K562 (cell line): ENCODE results near the gene GNG7. TPM values are rescaled to one million over a fixed set of nuclear protein-coding genes. Genes with fewer than 3 reads are reported as not detected.
A peak's percentile ranks its signal among the peaks of the same experiment; 100 is the strongest.

ENCODE experiments used
- ATAC-seq: fragments of 200-7000 bp; cut with Tn5 transposase; 3 replicates; pipeline ENCODE4 v1.9.1; 2020; ENCODE audit warnings: moderate library complexity
- BruUV-seq: library from RNA; stranded (reverse); fragments of 400-500 nt; replicated peaks from 2 replicates; lab custom pipeline; 2021; lab: Mats Ljungman, UMichigan
- CTCF ChIA-PET: fragments of 300-600 bp; formaldehyde crosslinking; extraction: SDS; loops from one replicate; lab custom pipeline; 2021; ENCODE audit warnings: low intra/inter-chr PET ratio; lab: Yijun Ruan, JAX
- POLR2A ChIA-PET: fragments of 300-600, 350-650 bp; sonication (Branson Sonifier 250); formaldehyde crosslinking; extraction: SDS; loops from one replicate; lab custom pipeline; 2021; ENCODE audit warnings: antibody characterized with exemption, inconsistent platforms; lab: Yijun Ruan, JAX
- DNase-seq, 4 experiments: peaks; one replicate each; pipeline versions ENCODE4 v3.0.0 to v3.0.0-alpha.2; 2011 to 2018; ENCODE audit warnings: low spot score in 3 of 4, mixed read lengths in 3 of 4; ENCODE audit errors: extremely low read depth in 1 of 4
- FAIRE-seq: peaks from 2 replicates; lab custom pipeline; 2011; peaks lifted over from hg19 to GRCh38; lab: Jason Lieb, UNC
- H2AFZ ChIP-seq: 2 replicates; pipeline ENCODE4 v1.6.0; 2011; ENCODE audit warnings: low read depth, low read length, control low read depth, inconsistent platforms
- H3K27ac ChIP-seq: fragments of 200-600 bp; 3 replicates; pipeline ENCODE4 v1.8.0; 2011; ENCODE audit warnings: low read depth, mild to moderate bottlenecking, control low read depth, inconsistent platforms, low read length, moderate library complexity, mixed read lengths; ENCODE audit errors: extremely low read depth
- H3K27me3 ChIP-seq, 2 experiments: fragments of 300-600 bp in 1 of 2; 2 replicates in 1 of 2; 3 replicates in 1 of 2; pipeline versions ENCODE4 v1.6.0 to v1.8.0; 2011; ENCODE audit warnings: inconsistent platforms in 2 of 2, low read length in 2 of 2, mild to moderate bottlenecking in 1 of 2, mixed read lengths in 1 of 2, moderate library complexity in 1 of 2; ENCODE audit not compliant: control insufficient read depth in 2 of 2, insufficient read depth in 2 of 2
- H3K36me3 ChIP-seq: fragments of 300-600 bp; 3 replicates; pipeline ENCODE4 v1.8.0; 2011; ENCODE audit warnings: mild to moderate bottlenecking, low read length, inconsistent platforms; ENCODE audit not compliant: control insufficient read depth, insufficient read depth
- H3K4me1 ChIP-seq, 2 experiments: fragments of 200-600 bp in 1 of 2; replicated peaks in 1 of 2; 2 replicates in 1 of 2; 3 replicates in 1 of 2; pipeline versions ENCODE4 v1.5.1 to v1.8.0; 2011; ENCODE audit warnings: inconsistent platforms in 2 of 2, low read length in 2 of 2, mild to moderate bottlenecking in 1 of 2, mixed read lengths in 1 of 2, moderate library complexity in 1 of 2; ENCODE audit not compliant: control insufficient read depth in 2 of 2, insufficient read depth in 2 of 2
- H3K4me2 ChIP-seq: 2 replicates; pipeline ENCODE4 v1.6.1; 2011; ENCODE audit warnings: low read length, control low read depth, inconsistent platforms, mixed read lengths; ENCODE audit not compliant: insufficient read depth
- H3K4me3 ChIP-seq: fragments of 200-600 bp; sonication (generic), shearing (Covaris generic); 2 replicates; pipeline ENCODE4 v1.5.1; 2016; ENCODE audit warnings: control low read depth, inconsistent platforms
- H3K79me2 ChIP-seq: fragments of 200-600 bp; 3 replicates; pipeline ENCODE4 v1.8.0; 2011; ENCODE audit warnings: low read length, inconsistent platforms; ENCODE audit not compliant: control insufficient read depth, insufficient read depth
- H3K9ac ChIP-seq, 2 experiments: 2 replicates each; pipeline versions ENCODE4 v1.6.0 to v1.6.1; 2011; ENCODE audit warnings: low read depth in 2 of 2, low read length in 2 of 2, control low read depth in 1 of 2, inconsistent platforms in 1 of 2, mild to moderate bottlenecking in 1 of 2, mixed read lengths in 1 of 2; ENCODE audit not compliant: insufficient read depth in 1 of 2
- H3K9me1 ChIP-seq: one replicate; pipeline ENCODE4 v1.6.0; 2011; ENCODE audit warnings: inconsistent platforms, mild to moderate bottlenecking, low read length, moderate library complexity; ENCODE audit not compliant: control insufficient read depth, insufficient read depth
- H3K9me3 ChIP-seq: replicated peaks from 2 replicates; pipeline ENCODE4 v1.5.1; 2011; ENCODE audit warnings: low read depth, low read length, inconsistent platforms; ENCODE audit not compliant: control insufficient read depth, insufficient read depth
- H4K20me1 ChIP-seq: replicated peaks from 2 replicates; pipeline ENCODE4 v1.6.1; 2011; ENCODE audit warnings: low read length, inconsistent platforms, mixed read lengths; ENCODE audit not compliant: control insufficient read depth, insufficient read depth
- ARNT ChIP-seq, 2 experiments: fragments of 450-650 bp; IDR thresholded peaks; 2 replicates each; pipeline ENCODE4 v1.6.1; 2016; ENCODE audit warnings: mild to moderate bottlenecking in 1 of 2
- C11orf30 ChIP-seq: fragments of 450-650 bp; IDR thresholded peaks from 2 replicates; pipeline ENCODE4 v1.6.1; 2016; ENCODE audit warnings: low read depth, mild to moderate bottlenecking
- MAFF ChIP-seq: IDR thresholded peaks from 2 replicates; pipeline ENCODE4 v1.6.1; 2012; ENCODE audit warnings: low read length, improper control_type of control experiment
- MAFG ChIP-seq: fragments of 450-650 bp; conservative IDR thresholded peaks from 2 replicates; pipeline ENCODE4 v1.6.1; 2016; ENCODE audit warnings: missing genetic modification characterization, missing compliant biosample characterization
- MAFK ChIP-seq: IDR thresholded peaks from 2 replicates; pipeline ENCODE4 v1.6.1; 2011; ENCODE audit warnings: low read length, improper control_type of control experiment
- SIN3A ChIP-seq, 2 experiments: fragments of 150-350 bp in 1 of 2; IDR thresholded peaks; 2 replicates each; pipeline ENCODE4 v1.6.1; 2011 to 2016; ENCODE audit warnings: borderline replicate concordance in 2 of 2, low read depth in 2 of 2, low read length in 2 of 2, mild to moderate bottlenecking in 2 of 2, moderate library complexity in 2 of 2; ENCODE audit not compliant: control insufficient read depth in 1 of 2
- TARDBP ChIP-seq: fragments of 450-650 bp; IDR thresholded peaks from 2 replicates; pipeline ENCODE4 v1.6.1; 2016
- ZNF316 ChIP-seq: fragments of 450-650 bp; IDR thresholded peaks from 2 replicates; pipeline ENCODE4 v1.6.1; 2016
- WGBS: fragments of 100-300 bp; shearing (Covaris generic); methylation state at CpG from one replicate; pipeline ENCODE4 v1.1.6; 2016; ENCODE audit warnings: low coverage, mixed read lengths; ENCODE audit not compliant: insufficient coverage; ENCODE audit errors: missing lambda C conversion rate; 5-methylcytosine and 5-hydroxymethylcytosine counted together
- in situ Hi-C: fragments of 300-500 bp; cut with MboI; formaldehyde crosslinking; loops from 4 replicates; pipeline ENCODE4 v1.15.0; 2018; ENCODE audit warnings: inconsistent platforms, mixed read lengths
- intact Hi-C: fragments of 100-400 bp; cut with micrococcal nuclease; formaldehyde crosslinking; loops from 2 replicates; pipeline ENCODE4 v1.14.2; 2022
- polyA plus RNA-seq, 8 experiments: library from polyadenylated mRNA; depleted of rRNA in 4 of 8; stranded (reverse) in 5 of 8; unstranded in 3 of 8; fragments of >200 nt; fragmentation: Nextera tagmentation in 2 of 8; fragmentation: Illumina TruSeq in 1 of 8; extraction: Ambion mirVana in 2 of 8; extraction: Trizol in 1 of 8; gene quantifications; 2 replicates each; pipeline versions ENCODE4 v1.2.1 to v1.2.3, GENCODE V29; 2011 to 2014; ENCODE audit warnings: inconsistent platforms in 1 of 8, missing spikeins in 1 of 8
- total RNA-seq, 7 experiments: library from RNA; depleted of rRNA in 6 of 7; stranded (reverse); fragments of >200 nt in 6 of 7; fragmentation: Illumina TruSeq in 2 of 7; extraction: Trizol in 2 of 7; gene quantifications; 2 replicates each; pipeline versions ENCODE4 v1.2.1 to v1.2.3, GENCODE V29; 2011 to 2021; ENCODE audit warnings: low replicate concordance in 1 of 7
- TF ChIP-seq, protein P1 (sequence below): sonication (generic); formaldehyde crosslinking; IDR thresholded peaks from 2 replicates; pipeline ENCODE4 v1.9.0; 2022; ENCODE audit warnings: mild to moderate bottlenecking, missing genetic modification reagents
- TF ChIP-seq, protein P2 (sequence below): fragments of 450-650 bp; IDR thresholded peaks from 2 replicates; pipeline ENCODE4 v1.6.1; 2016; ENCODE audit warnings: missing biosample characterization, missing genetic modification characterization

Gene GNG7
- total and polyA plus RNA-seq, 9 of the 15 experiments (the other 6 are each of a cell fraction or from before 2014, with no cell fraction given), result 0.01 to 0.20 (median 0.06) TPM; not detected in 1

DNA sequence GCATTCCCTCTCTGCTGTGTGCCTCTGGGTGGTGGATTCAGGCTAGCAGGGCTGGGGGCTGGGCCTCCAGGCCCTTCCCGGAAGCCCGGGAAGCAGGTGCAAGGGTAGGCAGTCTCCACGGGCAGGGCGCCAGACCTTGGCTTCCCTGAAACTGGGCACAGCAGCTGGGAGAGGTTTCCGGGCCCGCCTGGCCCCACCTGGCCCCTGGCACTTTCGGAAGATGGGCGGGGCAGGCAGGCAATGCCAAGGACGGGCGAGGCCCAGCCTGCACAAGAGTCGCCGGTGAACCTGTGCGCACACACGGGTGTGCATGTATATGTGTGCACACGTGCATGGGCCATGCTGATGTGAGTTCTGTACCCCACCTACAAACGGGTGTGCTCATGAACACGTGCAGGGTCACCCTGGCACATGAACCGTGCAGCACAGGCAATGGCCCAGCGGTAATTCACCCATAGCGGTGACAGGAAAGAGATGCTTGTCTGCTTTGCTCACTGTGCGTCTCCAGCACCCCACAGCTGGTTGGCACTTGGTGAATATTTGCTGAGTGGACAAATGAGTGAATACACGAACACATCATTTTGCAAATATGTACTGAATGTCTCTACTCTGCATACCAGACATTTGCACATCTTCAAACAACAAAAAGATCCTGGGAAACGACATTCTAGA lies 211.2 kb downstream of the GNG7 start:
- H3K9me3 ChIP-seq, result no peaks in the 10 kb centered on the region
- intact Hi-C loops (no loop called here), in situ Hi-C loops (no loop called here)
- FAIRE-seq, result no peak
- DNase-seq, result no peak
- no peak overlapping the region for H3K9ac ChIP-seq
- no peak overlapping the region for H2AFZ ChIP-seq
- H3K4me1 ChIP-seq, result peaks cover 5 to 37% of the 10 kb centered on the region in 2 experiments; a peak in 4 of 5 replicates
- ChIA-PET CTCF (no interaction called here), POLR2A (no interaction called here)
- no peaks in the 10 kb centered on the region for H3K9me1 ChIP-seq
- no peak overlapping the region for H3K4me3 ChIP-seq
- ATAC-seq, result no peak
- 6% methylated on average over 23 of the region's 23 CpGs for WGBS
- H3K4me2 ChIP-seq, result no peak overlapping the region
- H3K27me3 ChIP-seq, result peaks cover 19 to 57% of the 10 kb centered on the region in 2 experiments; a peak in 4 of 5 replicates
- H4K20me1 ChIP-seq, result no peaks in the 10 kb centered on the region
- H3K36me3 ChIP-seq, result no peaks in the 10 kb centered on the region
- H3K79me2 ChIP-seq, result no peaks in the 10 kb centered on the region
- no peak overlapping the region for H3K27ac ChIP-seq
- TF ChIP-seq, protein P1, sequence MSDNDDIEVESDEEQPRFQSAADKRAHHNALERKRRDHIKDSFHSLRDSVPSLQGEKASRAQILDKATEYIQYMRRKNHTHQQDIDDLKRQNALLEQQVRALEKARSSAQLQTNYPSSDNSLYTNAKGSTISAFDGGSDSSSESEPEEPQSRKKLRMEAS (CRISPR knock-in tag), result 0 out of 2 replicates have a peak, but pooled peaks have one; percentile 23
- TF ChIP-seq ZNF316 (peak; percentile 87), C11orf30 (peak; percentile 80), SIN3A (IDR thresholded peaks at IDR 0.05; ENCODE audit: borderline replicate concordance in 2 of 2, control insufficient read depth in 1 of 2, low read depth in 2 of 2, low read length in 2 of 2) (no peak), ARNT (IDR thresholded peaks at IDR 0.05) (no peak), MAFG (tag) (peak; percentile 77), TARDBP (no peak), MAFK (peak; percentile 73), MAFF (peak; percentile 78)
- TF ChIP-seq, protein P2, sequence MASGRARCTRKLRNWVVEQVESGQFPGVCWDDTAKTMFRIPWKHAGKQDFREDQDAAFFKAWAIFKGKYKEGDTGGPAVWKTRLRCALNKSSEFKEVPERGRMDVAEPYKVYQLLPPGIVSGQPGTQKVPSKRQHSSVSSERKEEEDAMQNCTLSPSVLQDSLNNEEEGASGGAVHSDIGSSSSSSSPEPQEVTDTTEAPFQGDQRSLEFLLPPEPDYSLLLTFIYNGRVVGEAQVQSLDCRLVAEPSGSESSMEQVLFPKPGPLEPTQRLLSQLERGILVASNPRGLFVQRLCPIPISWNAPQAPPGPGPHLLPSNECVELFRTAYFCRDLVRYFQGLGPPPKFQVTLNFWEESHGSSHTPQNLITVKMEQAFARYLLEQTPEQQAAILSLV (tag), result no peak
- BruUV-seq, result no TSS peak
